Astrocyte of the hippocampus (primary cell): Measurements from ENCODE around the gene TTLL9.

ENCODE experiments used
- DNase-seq: peaks from one replicate; pipeline ENCODE4 v3.0.0; 2011; ENCODE audit warnings: low read depth, low spot score

The TTLL9 gene

DNA sequence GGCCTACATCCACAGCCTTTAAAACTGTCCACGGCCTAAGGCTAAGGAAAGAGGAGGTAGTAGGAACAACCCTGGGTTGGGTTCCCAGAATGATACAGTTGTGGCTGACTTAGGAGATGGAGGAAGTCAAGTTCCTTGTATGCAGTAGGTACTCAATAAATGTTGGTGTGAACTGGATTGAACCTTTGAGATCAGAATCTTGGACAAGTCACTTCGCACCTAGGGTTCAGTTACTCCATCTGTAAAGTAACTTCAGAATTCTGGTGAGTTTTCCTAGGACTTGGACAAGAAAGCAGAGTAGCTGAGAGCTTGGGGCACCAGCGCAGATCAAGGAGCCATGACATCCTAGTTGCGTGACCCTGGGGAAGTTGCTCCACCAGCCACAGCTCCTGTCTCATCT lies 106.6 kb downstream of the TTLL9 start:
- DNase-seq = no peak

DNA sequence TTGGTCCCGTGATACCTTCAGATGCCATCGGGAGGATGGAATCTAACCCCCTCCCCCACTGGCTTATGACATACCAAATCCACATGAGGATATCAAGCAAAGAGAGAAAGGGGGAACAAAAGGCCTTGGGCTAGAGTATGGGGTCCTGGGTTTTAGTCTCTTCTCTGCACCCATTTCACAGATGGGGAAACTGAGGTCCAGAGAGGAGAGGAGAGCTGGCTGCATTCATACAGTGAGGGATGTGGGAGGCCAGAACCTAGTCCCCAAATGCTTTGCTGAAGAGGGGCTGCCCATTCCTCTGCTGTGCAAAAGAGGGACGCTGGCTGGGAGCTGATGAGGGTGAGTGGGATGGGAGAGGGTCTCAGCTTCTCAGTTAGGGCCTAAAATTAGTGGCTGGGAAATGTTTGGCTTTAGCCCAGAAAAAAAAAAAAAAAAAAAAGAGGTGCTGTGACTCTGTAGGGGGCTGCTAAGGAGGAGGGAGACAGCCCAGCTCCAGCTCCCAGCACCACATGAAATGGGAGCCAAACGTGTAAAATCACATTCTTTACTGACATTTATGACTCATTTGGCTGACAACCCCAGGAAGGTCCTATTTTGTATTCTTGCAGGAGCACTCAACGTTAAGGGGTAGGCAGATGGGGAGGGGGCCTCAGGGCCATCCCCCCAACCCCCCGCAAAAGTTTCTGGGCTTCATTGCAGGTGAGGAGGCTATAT lies 109.4 kb downstream of the TTLL9 start:
- peak; percentile 20 for DNase-seq

DNA sequence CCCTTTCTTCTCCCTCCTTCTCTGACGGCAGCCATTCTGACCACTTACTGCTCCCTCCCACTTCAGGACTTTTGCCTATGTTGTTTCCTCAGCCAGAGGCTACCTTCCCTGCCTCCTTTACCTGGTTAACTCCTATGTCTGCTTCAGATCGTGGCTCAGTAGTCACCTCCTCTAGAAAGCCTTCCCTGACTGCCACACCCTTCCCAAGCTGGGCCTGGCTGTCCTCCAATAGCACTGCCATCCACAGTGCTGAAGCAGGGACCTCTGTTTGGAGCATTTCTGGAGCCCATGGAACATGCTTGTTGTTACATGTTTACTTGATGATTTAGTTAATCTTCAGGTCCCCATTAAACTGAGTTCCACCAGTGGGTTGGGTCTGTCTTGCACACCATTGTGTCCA lies 111.3 kb downstream of the TTLL9 start:
- DNase-seq = no peak

DNA sequence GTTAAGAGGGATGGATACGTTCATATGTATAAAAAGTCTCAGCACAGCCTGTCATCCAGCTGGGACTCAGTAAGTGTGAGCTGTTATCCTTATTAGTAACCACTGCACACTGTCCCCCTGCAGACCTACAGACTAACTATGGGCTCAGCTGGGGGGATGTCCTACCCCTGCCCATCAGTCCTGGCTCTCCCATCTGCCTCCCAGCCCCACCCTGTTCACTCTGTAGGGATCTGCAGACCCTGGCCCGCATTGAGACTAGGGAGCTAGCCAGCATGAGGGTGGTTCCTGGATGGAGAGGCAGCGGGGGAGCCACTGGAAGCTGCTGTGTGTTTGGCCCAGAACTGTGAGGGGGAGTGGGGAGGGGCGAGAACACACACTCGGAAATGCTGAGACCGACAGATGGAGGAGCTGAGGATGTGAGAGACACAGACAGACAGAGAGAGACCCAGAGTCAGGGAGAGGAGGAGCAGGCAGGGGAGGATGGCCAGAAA lies 114.6 kb downstream of the TTLL9 start:
- no peak for DNase-seq

DNA sequence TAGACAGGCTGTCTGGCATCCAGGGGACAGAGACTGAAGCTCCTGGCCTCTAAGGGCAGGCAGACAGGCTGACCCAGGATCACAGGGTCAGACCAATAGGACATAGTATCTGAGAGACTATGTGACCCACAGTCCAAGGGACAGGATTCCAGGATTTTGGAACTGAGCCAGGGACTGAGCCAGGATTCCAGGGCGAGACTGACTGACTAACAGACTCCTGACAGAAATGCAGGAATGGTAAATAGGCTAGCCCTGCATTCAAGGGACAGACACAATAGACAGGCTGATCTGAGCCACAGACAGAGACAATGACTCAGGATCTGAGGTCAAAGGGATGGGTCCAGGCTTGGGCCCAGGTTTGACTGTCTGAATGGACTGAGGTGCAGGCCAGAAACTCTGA lies 117.3 kb downstream of the TTLL9 start:
- DNase-seq = peak; percentile 36

DNA sequence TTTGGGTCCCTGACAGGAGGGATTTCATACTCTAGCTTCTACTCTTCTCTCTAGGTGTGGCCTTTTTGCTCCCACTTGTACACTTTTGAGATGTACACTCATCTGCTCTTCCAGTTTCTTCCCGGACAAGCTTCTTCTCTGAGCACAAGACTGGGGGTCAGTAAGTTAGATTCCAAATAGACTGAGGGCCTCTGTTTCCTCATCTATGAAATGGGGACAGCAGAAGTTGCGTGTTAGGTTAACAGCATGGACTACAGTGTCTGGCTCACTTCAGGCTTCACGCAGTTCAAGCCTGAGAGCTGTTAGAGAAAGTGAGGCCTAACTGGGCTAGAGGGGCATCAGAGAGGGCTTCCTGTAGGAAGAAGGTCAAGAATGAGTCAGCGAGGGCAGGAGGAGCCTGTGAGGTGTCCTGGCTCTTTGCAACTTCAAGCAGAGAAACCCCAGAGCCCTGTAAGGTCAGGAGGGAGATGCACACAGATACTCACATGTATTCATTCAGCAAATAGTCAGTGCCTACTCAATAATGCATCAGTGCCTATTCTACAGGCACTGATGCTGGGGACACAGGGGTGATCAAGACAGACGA lies 118.1 kb downstream of the TTLL9 start:
- no peak for DNase-seq

DNA sequence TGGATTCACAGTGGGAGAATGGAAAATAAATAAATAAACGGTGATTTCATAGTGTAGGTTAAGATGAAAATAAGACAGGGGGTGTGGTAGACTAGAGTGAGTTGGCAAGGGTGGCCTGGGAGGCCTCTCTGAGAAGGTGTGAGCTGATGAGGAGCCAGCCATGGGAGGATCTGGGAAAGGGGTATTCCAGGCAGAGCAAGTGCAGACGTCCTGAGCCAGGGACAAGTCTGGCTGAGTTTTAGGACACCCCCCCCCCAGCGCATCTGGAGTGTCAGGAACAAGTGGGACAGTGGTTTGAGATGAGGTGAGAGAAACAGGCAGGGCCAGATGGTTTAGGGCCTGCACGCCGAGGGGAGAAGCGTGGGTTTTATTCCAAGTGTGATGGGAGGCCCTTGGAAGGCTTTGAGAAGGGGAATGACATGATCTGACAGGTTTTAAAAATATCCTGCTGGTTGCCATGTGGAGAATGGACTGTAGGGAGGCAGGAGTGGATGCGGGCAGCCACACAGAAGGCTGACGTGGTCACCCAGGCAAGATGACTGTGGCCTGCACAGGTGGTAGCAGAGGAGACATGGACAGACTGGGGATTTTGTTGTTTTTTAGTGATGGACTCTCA lies 118.7 kb downstream of the TTLL9 start:
- no peak for DNase-seq

DNA sequence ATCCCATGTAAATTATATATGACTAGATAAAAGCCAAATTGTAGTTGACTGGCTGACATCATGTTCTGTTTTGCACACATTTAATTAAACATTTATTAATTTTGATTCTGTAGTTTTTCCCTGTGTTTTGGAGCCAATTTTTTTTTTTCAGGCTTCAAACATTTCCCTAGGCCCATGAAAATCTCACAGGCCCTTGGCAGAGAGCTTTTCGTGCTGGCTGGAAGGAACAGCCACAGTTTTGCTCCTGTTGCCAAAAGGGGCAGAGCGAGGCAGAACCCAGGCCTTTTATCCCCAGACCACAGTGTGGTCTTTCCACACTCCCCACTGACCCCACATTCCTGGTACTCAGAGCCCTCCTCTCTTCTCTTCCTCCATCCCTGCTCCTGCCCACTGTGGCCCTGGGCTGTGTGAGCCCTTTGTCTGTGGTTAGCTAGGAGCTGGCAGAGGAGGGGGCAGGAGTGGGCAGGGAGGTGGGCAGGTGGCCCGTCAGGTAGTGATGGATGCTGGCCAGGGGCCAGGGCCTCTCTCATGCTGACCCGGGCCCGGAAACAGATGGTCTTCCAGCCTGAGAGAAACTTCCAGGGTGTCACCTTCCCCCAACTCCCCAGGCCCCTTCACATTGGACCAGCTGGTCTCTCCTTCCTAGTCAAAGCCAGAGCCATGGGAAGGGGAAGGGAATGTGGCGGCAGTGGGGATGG lies 120.4 kb downstream of the TTLL9 start:
- peak; percentile 44 for DNase-seq

DNA sequence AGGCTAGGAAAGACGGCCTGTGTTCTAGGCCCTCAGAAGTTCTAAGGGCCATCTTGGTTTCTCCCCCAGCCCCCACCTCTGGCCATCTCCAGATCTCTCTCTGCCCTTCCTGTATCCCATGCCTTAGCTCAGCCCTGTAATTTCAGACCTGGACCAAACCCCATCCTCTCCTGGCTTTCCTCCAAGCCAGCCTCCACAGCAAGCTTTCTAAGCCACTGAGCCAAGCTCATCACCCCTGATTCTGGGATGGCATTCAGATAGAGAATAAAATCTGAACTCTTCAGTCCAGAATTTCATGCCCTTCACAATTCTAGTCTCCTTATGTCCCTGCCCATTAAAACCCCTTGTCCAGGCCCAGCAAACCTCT lies 120.9 kb downstream of the TTLL9 start:
- peak; percentile 21 for DNase-seq

DNA sequence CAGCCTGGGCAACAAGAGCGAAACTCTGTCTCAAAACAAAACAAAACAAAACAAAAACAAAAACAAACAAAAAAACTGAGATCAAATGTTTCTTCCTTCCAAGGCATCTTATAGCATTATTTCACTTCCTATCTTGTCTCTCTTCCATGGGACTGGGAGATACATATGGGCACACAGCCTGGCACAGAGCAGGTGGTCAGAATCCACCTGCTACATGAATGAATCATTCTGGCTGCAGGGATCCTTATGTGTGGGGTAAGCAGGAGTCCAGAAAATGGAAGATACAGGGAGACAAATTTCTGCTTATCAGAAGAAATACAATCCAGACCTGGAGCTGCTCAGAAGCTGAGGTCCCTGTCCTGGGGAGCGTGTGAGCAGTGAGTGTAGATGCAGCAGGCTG lies 121.7 kb downstream of the TTLL9 start:
- no peak for DNase-seq
